Lower leg skin (tissue), 3 donors: ENCODE measurements around the gene SSX5.
"Not testable (repeated sequence)": the region's sequence is repeated elsewhere in the genome, so short reads cannot be mapped to it uniquely, and the experiment has no call there.

Source experiments
- POLR2A ChIP-seq, 2 donors: fragments of 450-650 bp; IDR thresholded peaks; one replicate each; pipeline ENCODE4 v1.6.1; 2016 to 2017; ENCODE audit warnings: antibody characterized with exemption in 2 of 2, mild to moderate bottlenecking in 1 of 2, moderate library complexity in 1 of 2
- TF ChIP-seq, protein P1 (sequence below), 3 donors: fragments of 450-650 bp; IDR thresholded peaks; one replicate each; pipeline ENCODE4 v1.5.1; 2016; ENCODE audit warnings: antibody characterized with exemption in 3 of 3, mild to moderate bottlenecking in 3 of 3, moderate library complexity in 2 of 3

DNA sequence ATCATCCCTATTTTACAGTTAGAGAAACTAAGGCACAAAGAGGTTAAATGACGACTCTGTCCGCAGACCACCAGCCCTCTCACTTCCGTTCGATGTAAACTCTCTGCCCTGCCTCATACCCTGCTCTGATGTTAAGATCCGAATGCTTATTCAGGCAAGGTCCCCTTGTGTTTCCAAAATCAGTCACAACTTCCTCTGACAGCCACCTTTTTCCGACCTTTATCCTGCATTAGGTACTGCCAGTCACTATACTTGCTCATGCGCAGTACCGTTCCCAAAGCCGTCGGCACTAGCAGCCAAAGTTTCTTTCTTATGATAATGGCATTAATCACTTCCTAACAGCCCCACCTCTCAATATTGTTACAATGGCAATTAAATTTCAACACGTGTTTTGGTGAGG, 53.9 kb downstream of the SSX5 start:
- TF ChIP-seq, protein P1, sequence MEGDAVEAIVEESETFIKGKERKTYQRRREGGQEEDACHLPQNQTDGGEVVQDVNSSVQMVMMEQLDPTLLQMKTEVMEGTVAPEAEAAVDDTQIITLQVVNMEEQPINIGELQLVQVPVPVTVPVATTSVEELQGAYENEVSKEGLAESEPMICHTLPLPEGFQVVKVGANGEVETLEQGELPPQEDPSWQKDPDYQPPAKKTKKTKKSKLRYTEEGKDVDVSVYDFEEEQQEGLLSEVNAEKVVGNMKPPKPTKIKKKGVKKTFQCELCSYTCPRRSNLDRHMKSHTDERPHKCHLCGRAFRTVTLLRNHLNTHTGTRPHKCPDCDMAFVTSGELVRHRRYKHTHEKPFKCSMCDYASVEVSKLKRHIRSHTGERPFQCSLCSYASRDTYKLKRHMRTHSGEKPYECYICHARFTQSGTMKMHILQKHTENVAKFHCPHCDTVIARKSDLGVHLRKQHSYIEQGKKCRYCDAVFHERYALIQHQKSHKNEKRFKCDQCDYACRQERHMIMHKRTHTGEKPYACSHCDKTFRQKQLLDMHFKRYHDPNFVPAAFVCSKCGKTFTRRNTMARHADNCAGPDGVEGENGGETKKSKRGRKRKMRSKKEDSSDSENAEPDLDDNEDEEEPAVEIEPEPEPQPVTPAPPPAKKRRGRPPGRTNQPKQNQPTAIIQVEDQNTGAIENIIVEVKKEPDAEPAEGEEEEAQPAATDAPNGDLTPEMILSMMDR (IDR thresholded peaks at IDR 0.05), result not testable (repeated sequence)
- not testable (repeated sequence) for TF ChIP-seq POLR2A (IDR thresholded peaks at IDR 0.05)
